GM12891 (cell line): Measurements from ENCODE around the gene APBB2.

Experiments
- PAX5 ChIP-seq: IDR thresholded peaks from 2 replicates; pipeline ENCODE4 v1.6.1; 2011; ENCODE audit warnings: low read length, moderate library complexity, mild to moderate bottlenecking; ENCODE audit not compliant: insufficient read depth, severe bottlenecking
- POLR2A ChIP-seq: IDR thresholded peaks from 2 replicates; pipeline ENCODE4 v1.6.1; 2011; ENCODE audit warnings: low read depth, low read length, control low read depth
- POLR2AphosphoS5 ChIP-seq: IDR thresholded peaks from 2 replicates; pipeline ENCODE4 v1.6.1; 2011; ENCODE audit warnings: low read depth, low read length, control low read depth
- SPI1 ChIP-seq: IDR thresholded peaks from 2 replicates; pipeline ENCODE4 v1.6.1; 2011; ENCODE audit warnings: low read depth, low read length, control low read depth
- TAF1 ChIP-seq: IDR thresholded peaks from 2 replicates; pipeline ENCODE4 v1.6.1; 2011; ENCODE audit warnings: low read depth, low read length, control low read depth

- TF ChIP-seq POLR2A, result no peak
- no peak for TF ChIP-seq PAX5
- no peak for TF ChIP-seq TAF1
- no peak for TF ChIP-seq POLR2AphosphoS5
- no peak for TF ChIP-seq SPI1
These were observed 325.4 kb downstream of the APBB2 start for GRCh38 chr4:40888933-40889332.
